Limb (tissue), 2 donors: ENCODE measurements around the gene LYPD4.

ENCODE experiments used
- DNase-seq, 2 donors: peaks; one replicate each; pipeline ENCODE4 v3.0.0-alpha.2; 2016; ENCODE audit errors: extremely low spot score in 2 of 2

LYPD4 gene

DNA sequence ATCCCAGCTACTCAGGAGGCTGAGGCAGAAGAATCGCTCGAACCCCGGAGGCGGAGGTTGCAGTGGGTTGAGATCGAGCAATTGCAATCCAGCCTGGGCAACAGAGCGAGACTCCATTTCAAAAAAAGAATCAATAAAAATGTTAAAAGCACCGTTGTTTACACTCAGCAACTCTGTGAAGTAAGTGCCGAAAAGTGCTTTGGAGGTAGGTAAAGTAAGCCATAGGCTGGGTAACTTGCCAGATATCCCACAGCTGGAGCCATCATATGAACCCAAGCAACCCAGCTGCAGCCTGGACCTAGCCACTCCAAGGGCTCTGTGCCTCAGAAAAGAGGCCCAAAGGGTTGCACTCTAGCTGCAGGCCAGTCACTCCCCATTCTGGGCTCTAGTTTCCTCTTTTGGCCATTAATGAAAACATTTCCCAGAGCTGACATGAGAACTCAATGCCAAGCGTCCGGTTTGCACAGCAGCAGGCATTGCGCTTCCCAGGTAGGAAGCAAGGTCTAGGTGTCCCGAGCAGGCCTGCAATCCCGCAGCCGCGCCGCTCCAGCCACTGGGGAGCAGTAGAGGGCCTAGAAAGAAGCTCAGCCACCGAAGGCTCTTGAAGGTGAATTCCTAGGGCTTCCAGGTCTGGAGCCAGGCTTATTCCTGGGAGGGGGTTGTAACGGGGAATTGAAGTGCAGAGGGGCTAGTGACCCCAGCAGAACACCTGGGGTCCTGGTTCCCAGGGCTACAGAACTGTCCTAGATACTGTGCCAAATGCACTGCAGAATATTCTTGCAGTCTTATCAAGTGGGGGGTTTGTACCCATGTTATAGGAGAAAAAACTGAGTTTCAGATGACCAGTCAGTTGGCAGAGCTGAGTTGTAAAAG lies 28.5 kb upstream of the LYPD4 start:
- DNase-seq, result peak in 1 of 2 donors; percentile 72

DNA sequence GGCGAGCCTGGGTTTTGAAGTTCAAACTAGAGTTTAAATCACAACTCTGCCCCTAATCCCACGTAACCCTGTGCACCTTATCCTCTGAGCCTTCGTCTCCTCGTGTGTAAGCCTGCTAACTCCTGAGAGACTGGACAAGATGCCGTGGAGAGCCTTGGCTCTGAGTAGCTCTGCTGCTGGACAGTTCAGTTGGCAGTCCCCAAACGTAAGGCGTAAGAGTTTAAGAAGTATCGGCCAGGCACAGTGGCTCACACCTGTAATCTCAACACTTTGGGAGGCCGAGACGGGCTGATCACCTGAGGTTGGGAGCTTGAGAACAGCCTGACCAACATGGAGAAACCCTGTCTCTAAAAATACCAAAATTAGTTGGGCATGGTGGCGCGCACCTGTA lies 27.9 kb upstream of the LYPD4 start:
- no peak for DNase-seq

DNA sequence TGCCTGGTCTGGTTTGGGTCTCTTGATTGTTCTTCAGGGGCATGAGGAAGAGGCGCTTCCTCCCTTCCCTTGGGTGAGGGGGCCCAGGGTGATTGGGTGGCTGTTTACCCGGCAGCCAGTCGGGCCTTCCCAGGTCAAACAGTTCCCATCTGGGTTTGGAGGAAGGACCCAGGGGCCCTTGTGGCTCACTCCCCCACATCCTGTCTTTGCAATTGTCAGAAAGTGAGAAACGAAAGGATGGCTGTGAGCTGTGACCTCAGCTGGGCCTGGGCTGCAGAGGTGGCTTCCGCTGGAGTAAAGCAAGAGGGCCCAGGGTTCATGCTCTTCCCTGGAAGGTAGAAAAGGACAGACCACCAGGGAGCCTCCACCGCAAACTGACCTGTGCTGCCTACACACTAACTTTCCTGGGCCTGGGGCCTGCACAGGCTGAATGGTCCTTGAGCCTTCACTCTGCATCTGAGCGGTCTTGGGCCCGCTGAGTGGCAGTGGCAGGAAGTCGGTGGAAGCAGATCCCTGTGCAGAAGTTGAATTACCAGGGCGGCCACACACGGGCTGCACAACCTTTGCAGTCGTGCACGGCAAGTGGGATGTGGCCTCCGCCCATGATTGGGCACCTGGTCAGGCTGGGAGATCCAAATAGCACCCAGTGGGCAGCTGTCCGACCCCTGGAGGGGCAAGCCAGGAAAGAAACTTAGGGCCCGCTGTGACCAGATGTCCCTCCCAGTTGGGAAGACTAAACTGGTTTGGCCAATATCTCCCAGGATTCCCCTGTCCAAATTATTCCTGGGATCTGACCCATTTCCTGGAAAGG lies 27.3 kb upstream of the LYPD4 start:
- DNase-seq, result no peak

DNA sequence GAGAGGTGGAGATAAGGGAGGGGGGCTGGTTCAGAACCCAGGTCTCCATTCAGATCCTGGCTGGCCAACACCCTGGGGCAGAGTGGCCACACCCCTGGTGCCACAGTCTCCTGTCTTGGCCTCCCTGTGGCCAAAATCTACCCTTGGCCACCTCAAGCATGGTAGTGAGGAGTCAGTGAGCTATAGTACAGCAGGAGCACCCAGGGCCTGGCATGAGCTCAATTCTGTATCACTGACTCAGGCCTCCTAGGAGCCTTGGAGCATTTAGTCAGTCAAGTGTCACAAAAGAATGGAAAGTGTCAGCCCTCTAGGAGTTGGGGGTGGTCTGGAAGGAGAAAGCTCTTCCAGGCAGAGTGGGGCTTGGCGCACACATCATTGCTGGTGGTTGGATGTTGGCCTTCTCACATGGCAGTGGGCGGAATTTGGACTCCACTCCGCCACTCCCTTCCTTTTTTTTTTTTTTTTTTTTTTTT lies 26.0 kb upstream of the LYPD4 start:
- no peak for DNase-seq

DNA sequence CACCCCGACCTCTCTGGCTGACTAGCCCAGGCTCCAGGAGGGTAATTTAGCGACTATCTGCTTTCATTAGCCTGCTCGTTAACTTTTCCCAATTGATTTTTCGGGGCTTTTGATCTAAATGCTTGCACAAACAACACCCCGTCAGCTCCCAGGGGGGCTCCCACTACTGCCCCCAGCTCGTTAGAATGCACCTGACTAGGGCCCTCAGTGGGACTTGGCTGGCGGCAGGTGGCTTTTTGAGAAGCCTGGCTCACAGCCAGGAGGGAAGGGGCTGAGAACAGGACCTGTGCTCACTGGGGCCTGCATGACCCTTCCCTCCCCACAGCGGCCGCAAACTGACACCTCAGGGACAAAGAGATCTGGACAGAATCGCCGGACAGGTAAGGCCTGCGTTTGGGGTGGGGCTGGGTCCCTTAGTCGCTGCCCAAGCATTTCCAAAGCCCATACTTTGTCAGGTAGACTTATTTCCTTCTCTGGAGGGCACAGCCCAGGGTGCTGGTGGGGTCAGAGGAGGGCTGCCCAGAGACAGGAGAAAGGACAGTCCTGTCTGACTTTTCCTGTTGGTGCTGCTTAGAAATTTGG lies 25.0 kb upstream of the LYPD4 start:
- DNase-seq, result no peak

DNA sequence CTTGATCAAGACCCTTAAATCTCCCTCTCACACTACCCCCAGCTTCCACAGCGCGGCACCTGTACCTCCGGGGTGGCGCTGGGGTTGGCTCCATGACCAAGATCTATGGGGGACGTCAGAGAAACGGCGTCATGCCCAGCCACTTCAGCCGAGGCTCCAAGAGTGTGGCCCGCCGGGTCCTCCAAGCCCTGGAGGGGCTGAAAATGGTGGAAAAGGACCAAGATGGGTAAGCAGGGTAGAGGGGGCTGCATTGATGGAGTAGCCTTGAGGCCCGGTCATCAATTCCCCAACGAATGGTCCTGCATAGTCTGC lies 24.5 kb upstream of the LYPD4 start:
- no peak for DNase-seq

DNA sequence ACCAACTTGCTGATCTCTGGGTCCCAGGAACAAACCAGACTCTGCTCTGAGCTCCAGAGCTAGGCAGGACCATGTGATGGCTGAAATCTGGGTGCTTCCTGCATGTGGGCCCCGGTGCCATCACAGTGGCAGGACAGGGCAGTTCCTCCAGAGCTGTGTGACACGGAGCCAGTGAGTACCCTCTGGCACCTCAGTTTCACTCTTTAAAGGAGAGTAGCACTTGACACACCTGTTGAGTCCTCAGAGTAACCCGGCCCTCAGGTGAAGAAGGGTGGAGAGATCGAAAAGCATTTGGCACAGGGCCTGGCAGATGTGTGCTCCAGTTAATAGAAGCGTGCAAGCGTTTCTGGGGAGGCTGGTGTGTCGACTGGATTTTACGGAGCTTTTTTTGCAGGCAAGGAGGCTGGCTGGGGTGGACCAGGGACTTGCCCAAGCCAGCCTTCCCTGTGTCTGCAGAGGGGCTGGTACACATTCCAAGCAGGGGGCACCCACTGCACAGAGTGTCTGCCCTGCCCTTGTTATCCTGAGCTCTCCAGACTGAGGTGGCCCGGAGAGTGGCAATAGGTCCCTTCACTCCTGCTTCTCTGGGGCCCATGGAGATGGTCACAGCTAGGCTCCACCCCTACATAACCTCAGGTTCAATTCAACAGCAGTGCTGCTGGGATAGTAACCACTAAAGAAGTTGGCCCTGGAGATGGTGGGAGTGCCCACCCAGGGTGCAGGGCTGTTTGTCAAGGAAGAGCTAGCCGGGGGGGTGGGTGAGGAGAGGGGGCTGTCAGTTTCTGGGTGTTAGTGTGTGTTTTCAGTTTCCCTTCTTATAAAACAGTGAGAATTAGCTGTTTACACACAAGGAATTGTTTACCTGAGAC lies 23.9 kb upstream of the LYPD4 start:
- no peak for DNase-seq

DNA sequence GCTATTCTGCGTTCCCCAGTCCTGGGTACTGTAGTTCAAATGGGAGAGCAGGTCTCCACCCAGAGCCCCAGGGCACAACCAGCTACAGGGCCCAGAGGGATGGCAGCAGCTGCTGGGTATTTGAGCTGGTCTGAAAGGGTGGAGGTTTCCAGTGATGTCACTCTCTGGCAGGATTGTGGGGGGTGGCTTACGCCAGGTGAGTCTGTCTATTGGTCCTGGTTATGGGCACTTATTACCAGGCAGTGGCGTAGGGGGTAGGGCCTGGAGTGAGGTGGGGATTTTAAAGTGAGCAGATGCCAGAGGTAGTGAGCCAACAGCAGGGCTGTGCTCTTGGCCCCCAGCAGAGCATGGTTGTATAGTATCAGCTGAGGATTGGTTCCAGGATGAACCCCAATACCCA lies 21.8 kb upstream of the LYPD4 start:
- no peak for DNase-seq

DNA sequence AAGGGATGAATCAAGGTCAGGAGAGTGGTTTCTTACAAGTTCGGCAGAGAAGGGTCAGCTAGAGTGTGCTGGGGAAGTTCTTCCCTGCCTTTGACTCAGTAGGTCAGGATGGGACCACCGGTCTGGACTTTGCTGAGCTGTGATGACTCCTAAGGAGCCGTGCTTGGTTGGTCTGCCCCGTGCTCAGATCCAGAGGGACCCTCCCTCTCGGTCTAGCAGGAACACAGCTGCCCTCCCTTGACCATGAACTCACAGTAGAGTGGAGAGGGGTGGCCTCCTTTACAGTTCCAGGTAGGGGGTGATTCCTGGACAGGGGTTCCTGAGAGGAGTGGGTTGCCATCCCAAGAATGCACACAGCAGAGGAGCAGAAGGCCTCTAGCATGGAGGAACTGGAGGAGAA lies 19.9 kb upstream of the LYPD4 start:
- no peak for DNase-seq

DNA sequence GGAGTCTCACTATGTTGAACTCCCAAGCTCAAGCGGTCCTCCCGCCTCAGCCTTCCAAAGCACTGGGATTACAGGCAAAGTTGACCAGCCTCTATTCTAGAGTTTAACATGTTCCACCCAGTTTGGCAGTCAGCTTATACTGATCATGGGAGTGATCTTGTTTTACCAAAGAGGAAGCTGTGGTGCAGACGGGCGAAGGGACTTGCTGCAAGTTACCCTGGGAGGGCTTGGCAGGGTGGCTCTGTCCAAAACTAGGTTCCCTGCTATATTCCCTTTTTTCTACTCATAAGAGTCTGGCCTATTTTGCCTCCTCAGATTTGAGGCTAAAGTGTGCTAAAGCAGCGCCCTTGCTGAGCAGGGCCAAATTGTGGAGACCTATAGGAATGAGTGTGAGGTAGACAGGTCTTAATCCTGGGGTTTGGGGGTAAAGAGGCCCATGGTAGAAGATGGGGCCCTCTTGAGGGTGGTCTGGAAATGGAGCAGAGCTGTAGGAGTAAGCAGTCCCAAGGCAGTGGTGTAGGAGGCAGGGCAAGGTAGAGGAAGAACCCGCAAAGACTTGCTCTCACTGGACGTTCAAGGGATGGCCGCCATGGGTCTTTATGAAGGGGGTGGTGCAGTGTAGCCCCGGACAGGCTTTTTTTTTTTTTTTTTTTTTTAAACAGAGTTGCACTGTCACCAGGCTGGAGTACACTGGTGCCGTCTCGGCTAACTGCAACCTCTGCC lies 18.9 kb upstream of the LYPD4 start:
- no peak for DNase-seq

DNA sequence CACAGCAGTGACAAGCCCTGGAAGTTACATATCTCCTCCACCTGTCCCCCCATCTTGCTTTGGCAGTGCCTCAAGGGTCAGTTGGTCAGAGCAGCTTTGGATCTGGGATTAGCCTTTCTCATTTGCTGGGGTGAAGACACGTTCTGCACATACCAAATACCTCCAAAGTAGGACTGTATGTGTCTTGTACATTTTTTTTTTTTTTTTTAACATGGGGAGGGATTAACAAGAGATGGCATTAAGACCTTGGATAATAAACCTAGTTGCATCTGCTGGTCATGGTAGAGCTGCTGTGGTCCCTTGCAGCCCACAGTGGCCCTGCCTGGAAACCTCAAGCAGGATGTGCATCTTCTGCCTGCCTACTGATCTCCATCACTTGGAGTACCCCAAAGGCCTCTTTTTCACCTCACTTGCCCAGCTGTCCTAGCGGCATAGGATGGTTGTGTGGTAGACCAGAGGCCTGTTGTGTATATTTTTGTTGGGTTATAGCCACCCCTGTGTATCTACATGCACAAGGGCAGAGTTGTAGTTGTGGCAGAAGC lies 18.0 kb upstream of the LYPD4 start:
- DNase-seq, result no peak

DNA sequence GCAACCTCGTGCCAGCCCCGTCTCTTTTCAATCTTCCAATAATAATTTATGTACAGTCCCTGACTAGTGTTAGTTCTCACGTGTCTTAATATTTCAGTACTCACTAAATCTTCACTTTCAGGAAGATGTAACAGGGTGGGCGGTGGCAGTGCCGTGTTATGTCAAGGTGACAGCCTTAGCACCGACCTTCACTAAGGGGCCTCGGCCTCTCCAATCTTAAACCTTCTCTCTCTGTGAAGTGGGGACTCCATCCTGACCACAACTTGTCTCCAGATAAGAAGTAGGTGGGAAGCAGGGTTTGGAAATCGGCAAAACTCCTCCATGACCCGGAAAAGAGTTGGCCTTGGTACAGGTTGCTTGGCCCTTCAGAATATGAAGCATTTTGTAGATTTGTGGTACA lies 17.4 kb upstream of the LYPD4 start:
- no peak for DNase-seq

DNA sequence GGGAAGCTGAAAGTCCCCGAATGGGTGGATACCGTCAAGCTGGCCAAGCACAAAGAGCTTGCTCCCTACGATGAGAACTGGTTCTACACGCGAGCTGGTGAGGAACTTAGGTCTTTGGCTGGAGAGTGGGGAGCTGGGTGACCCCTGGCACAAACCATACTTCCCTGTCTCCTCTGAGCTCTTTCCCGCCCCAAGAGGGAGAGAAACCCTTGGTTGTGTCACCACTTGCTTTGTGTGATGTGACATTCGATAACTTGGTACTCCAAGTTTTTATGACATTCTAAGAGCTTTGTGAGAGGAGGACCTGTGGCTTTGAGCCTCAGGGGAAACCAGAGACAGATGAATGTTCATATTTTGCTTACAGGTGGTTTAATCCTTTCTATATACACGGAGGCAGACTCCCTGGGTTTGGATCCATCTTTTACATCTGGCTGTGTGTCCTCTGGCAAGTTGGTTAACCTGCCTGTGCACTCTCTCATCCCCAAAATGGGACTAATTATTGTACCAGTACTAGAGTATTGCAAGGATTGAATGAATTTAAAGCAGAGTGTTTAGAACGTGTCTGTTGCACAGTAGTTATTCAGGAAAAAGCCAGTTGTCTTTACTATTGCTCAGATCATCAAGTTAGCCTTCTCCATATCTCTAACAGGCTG lies 16.8 kb upstream of the LYPD4 start:
- DNase-seq, result no peak

DNA sequence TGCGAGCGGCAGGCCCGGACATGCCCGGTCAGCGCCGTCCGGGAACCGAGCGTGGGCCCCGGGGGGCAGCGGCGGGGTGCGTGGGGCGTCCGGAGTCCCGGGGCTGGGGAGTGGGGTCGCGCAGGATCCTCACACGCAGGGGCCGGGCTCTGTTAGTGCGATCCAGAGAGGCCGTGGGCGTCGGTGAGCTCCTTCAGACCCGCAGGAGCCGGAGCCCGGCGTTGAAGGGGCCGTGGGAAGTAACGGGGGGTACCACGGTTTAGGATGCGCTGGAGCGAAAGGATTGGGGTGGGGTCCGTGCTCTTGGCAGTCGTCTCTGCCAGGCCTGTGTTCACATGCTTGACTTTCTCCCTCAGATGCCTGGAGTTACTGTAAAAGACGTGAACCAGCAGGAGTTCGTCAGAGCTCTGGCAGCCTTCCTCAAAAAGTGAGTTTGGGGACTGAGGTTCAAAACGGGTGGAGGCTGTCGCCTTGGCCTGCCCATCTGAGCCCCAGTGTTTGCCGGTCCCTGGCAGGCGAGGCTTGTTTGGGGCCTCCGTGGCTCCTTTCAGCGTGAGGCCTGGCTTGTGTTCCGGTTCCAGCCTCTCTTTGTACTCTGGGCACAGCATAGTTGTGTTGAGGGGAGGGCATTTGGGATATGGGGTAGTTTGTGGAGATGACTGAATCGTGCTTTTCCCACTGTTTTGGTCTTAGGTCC lies 16.1 kb upstream of the LYPD4 start:
- DNase-seq, result no peak

DNA sequence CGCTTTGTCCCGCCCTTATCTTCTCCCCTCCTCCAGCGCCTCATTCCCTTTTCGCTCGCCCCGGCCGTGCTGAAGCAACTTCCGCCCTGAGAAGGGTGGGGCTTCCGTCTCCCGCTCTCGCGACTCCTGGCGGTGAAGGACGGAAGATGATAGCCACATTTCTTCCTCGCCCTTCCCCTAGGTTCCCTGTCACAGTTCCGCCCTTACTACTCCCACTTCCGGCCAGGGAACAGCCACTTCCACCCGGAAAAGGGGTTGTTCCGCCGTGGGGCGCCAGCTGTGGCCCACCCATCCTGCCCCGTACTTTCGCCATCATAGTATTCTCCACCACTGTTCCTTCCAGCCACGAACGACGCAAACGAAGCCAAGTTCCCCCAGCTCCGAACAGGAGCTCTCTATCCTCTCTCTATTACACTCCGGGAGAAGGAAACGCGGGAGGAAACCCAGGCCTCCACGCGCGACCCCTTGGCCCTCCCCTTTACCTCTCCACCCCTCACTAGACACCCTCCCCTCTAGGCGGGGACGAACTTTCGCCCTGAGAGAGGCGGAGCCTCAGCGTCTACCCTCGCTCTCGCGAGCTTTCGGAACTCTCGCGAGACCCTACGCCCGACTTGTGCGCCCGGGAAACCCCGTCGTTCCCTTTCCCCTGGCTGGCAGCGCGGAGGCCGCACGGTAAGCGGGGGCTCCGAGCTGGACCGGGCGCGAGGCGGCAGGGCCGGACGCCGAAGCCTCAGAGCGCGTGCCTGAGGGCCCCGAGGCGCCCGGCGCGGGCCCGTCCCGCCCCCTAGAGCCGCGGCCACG lies 15.3 kb upstream of the LYPD4 start, which contains the start of gene RPS19:
Gene RPS19, plus strand, starts transcription at position 638 of the 801 bp plus-strand sequence. CDS start 520 bp downstream, outside the sequence.
- peak; percentile 98 to 99 for DNase-seq

DNA sequence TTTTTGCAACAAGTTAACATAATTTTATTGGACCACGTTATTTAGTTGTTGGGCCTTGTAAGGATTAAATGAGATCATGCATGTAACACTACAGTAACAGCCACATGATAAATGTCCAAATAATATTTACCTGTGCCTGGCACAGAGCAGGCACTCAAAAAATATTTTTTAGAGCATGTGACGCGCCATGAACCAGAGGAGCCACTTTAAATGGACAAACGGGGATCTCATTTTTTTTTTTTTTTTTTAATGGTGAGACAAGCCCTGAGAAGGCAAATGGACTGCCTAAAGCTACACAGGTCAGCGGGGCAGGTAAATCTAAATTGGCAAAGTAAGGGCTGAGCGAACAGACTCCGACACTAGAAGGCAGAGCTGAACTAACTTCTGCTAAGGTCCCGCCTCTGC lies 14.7 kb upstream of the LYPD4 start:
- no peak for DNase-seq

DNA sequence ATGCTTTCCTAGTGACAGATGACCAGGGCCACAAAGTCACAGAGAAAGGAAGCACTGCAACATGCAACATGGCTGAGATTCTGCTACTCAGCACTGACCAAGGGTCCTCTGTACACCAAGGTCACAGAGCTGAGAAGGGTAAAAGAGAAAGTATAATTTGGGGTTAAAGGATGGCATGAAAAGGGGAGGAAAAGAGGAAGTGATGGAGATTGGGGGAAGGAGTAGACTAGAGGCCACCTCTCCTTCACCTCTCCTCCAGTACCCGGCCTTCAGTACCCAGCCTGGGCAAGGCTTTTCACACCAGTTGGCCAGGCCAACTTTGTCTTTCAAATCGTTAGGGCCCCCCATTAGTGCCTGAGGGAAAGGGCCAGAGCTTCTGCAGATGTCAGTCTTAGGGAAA lies 9.3 kb upstream of the LYPD4 start:
- DNase-seq, result no peak

DNA sequence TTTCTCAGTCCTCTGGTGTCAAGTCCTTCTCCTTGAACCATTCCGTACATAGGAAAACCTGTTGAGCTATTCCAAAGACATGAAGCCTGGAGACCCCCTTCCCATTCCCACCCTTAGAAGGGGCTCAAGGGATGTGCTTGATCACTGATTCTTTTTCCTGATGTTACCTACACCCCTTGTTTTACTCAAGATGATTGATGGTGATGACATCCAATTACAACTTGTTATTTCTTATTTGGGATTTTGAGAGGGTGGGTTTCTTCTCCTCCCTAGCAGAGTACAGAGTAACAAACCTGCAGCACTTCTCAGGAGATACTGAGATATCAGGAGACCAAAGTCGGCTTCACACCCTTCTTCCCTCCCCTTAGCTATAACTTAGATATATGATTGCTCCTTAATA lies 8.9 kb upstream of the LYPD4 start:
- no peak for DNase-seq
